ENCODE results near the gene ETV1.

- no peak for TF ChIP-seq POLR2A (IDR thresholded peaks at IDR 0.05)
- no peak for TF ChIP-seq CTCF (IDR thresholded peaks at IDR 0.05)
These were observed 33.9 kb upstream of the ETV1 start for GRCh38 chr7:14023342-14023741.

Data from right lobe of liver (tissue), 4 donors.